ENCODE measurements around the gene DGKI.

DNA sequence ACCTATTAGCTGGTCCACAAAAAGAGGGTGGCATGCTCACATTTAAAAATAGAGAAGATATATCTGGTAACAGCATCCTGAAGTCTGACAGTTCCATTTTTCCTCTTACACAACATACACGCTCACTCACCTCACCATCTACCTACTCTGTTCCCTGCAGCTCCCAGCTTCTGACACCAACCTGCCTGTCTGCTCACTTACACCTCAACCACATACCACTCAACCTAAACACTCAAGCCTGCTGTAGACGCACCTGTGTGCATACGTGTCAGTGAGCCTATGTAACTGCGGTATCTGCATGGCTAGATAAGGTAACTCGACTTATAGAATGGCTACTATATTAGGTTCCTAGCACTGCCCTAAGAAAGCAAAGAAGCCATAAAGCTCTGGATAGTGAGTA, 174.9 kb downstream of the DGKI start:
- TF ChIP-seq, protein P1, sequence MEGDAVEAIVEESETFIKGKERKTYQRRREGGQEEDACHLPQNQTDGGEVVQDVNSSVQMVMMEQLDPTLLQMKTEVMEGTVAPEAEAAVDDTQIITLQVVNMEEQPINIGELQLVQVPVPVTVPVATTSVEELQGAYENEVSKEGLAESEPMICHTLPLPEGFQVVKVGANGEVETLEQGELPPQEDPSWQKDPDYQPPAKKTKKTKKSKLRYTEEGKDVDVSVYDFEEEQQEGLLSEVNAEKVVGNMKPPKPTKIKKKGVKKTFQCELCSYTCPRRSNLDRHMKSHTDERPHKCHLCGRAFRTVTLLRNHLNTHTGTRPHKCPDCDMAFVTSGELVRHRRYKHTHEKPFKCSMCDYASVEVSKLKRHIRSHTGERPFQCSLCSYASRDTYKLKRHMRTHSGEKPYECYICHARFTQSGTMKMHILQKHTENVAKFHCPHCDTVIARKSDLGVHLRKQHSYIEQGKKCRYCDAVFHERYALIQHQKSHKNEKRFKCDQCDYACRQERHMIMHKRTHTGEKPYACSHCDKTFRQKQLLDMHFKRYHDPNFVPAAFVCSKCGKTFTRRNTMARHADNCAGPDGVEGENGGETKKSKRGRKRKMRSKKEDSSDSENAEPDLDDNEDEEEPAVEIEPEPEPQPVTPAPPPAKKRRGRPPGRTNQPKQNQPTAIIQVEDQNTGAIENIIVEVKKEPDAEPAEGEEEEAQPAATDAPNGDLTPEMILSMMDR (conservative IDR thresholded peaks at IDR 0.05) = no peak
- no peak for TF ChIP-seq EZH2 (IDR thresholded peaks at IDR 0.05; ENCODE audit: low read depth)
